ENCODE results near the gene UXS1.

Gene UXS1

GRCh38 chr2:106108351-106108750, 85.8 kb downstream of the UXS1 start:
- Histone ChIP-seq H3K79me2 (ENCODE audit: insufficient read depth, low read depth) (no peaks in the 10 kb centered on the region), H3K27ac (no peak overlapping the region), H3K4me3 (IDR thresholded peaks at IDR 0.05; ENCODE audit: insufficient read depth, low read depth, low read length) (no peak overlapping the region), H3K4me1 (ENCODE audit: low read depth, poor library complexity, severe bottlenecking) (no peaks in the 10 kb centered on the region), H3K36me3 (ENCODE audit: insufficient read depth) (no peaks in the 10 kb centered on the region), H3K9ac (no peak overlapping the region), H3K27me3 (ENCODE audit: insufficient read depth, low read depth) (no peaks in the 10 kb centered on the region), H3K4me2 (no peak overlapping the region), H2AFZ (ENCODE audit: low read depth) (no peak overlapping the region), H4K20me1 (ENCODE audit: insufficient read depth) (no peaks in the 10 kb centered on the region)
- TF ChIP-seq CTCF (conservative IDR thresholded peaks at IDR 0.05; ENCODE audit: low read depth, low read length): no peak

GRCh38 chr2:106107509-106108131, 86.5 kb downstream of the UXS1 start:
- Histone ChIP-seq H3K9ac (no peak overlapping the region), H3K4me3 (IDR thresholded peaks at IDR 0.05; ENCODE audit: insufficient read depth, low read depth, low read length) (no peak overlapping the region), H4K20me1 (ENCODE audit: insufficient read depth) (no peaks in the 10 kb centered on the region), H3K4me2 (no peak overlapping the region), H3K27ac (no peak overlapping the region), H3K79me2 (ENCODE audit: insufficient read depth, low read depth) (no peaks in the 10 kb centered on the region), H3K4me1 (ENCODE audit: low read depth, poor library complexity, severe bottlenecking) (no peaks in the 10 kb centered on the region), H3K36me3 (ENCODE audit: insufficient read depth) (no peaks in the 10 kb centered on the region), H3K27me3 (ENCODE audit: insufficient read depth, low read depth) (no peaks in the 10 kb centered on the region), H2AFZ (ENCODE audit: low read depth) (no peak overlapping the region)
- no peak for TF ChIP-seq CTCF (conservative IDR thresholded peaks at IDR 0.05; ENCODE audit: low read depth, low read length)

- Histone ChIP-seq H3K27ac (no peak overlapping the region), H3K36me3 (ENCODE audit: insufficient read depth) (no peaks in the 10 kb centered on the region), H3K4me2 (no peak overlapping the region), H3K79me2 (ENCODE audit: insufficient read depth, low read depth) (no peaks in the 10 kb centered on the region), H4K20me1 (ENCODE audit: insufficient read depth) (no peaks in the 10 kb centered on the region), H3K9ac (no peak overlapping the region), H2AFZ (ENCODE audit: low read depth) (no peak overlapping the region), H3K27me3 (ENCODE audit: insufficient read depth, low read depth) (no peaks in the 10 kb centered on the region), H3K4me3 (IDR thresholded peaks at IDR 0.05; ENCODE audit: insufficient read depth, low read depth, low read length) (no peak overlapping the region), H3K4me1 (ENCODE audit: low read depth, poor library complexity, severe bottlenecking) (no peaks in the 10 kb centered on the region)
- no peak for TF ChIP-seq CTCF (conservative IDR thresholded peaks at IDR 0.05; ENCODE audit: low read depth, low read length)
Observed at GRCh38 chr2:106106622-106107508, 87.2 kb downstream of the UXS1 start.

- Histone ChIP-seq H4K20me1 (ENCODE audit: insufficient read depth) (no peaks in the 10 kb centered on the region), H3K36me3 (ENCODE audit: insufficient read depth) (no peaks in the 10 kb centered on the region)
Observed at GRCh38 chr2:106105151-106105922, 88.8 kb downstream of the UXS1 start.

More at GRCh38 chr2:106105151-106105922, 88.8 kb downstream of the UXS1 start:
- Histone ChIP-seq H3K4me2 (no peak overlapping the region), H2AFZ (ENCODE audit: low read depth) (no peak overlapping the region), H3K27me3 (ENCODE audit: insufficient read depth, low read depth) (no peaks in the 10 kb centered on the region), H3K4me3 (IDR thresholded peaks at IDR 0.05; ENCODE audit: insufficient read depth, low read depth, low read length) (no peak overlapping the region), H3K79me2 (ENCODE audit: insufficient read depth, low read depth) (no peaks in the 10 kb centered on the region), H3K27ac (no peak overlapping the region), H3K9ac (no peak overlapping the region), H3K4me1 (ENCODE audit: low read depth, poor library complexity, severe bottlenecking) (no peaks in the 10 kb centered on the region)
- no peak for TF ChIP-seq CTCF (conservative IDR thresholded peaks at IDR 0.05; ENCODE audit: low read depth, low read length)

Data from KMS-11 (cell line).